Endothelial cell of coronary artery (primary cell): ENCODE results near the gene PLCG1. TPM values are rescaled to one million over a fixed set of nuclear protein-coding genes. Genes with fewer than 3 reads are reported as not detected.

Experiments used
- total RNA-seq: library from RNA; depleted of rRNA; stranded (reverse); fragments of >200 nt; gene quantifications from 2 replicates; pipeline ENCODE4 v1.2.3, GENCODE V29; 2014

Gene PLCG1
- total RNA-seq, result 155 and 203 TPM in 2 replicates

DNA sequence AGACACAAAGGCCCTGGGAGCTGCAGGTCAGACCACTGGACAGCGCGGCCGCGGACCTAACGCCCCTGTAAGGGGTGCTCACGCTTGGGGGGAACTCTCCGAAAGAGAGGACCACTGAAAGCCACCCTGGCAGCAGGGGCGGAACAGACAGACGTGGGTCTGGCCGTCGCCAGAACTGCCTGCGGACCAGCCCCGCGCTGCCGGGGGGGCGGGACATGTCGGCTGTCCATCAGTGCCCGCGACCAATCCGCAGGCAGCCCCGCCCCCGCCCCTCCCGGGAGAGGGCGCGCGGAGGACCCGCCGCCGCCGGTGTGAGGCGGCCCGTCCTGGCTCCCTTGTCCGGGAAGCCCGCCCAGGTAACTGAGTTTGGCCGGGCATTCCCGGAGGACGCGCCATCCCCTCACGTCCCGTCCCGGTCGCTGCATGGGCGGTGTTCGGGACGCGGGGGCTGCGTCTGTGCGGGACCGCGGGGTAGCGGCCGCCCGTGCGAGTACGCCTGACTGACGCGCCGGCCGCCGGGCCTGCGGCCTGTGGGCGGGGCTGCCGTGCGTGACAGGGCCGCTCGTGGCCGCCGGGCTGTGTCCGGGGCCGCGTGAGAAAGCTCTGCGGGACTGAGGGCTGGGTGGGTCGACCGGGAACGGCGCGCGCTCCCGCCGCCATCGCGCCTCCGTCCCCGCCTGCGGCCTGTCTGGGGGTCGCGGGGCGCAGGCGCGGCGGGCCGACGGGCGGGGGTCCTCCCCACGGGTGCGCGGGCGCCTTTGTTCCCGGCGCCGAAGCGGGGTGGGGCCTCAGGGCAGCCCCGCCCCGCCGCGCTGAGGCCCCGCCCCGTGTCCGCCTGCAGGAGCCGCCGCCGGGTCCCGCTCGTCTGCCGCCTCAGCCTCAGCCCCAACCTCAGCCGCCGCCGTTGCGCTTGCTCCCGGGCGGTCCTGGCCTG is at the start of gene PLCG1:
Gene PLCG1, plus strand, starts transcription at position 864 of the 934 bp plus-strand sequence. CDS start 99 bp downstream, outside the sequence.

Other genes with a start within 250 kb of the PLCG1 start
- gene TOP1, start 108.7 kb upstream of the PLCG1 start, total RNA-seq, result 21.8 and 28.5 TPM in 2 replicates
- 5.7 and 10.8 TPM in 2 replicates for gene ZHX3, start 180.2 kb downstream of the PLCG1 start, total RNA-seq
- gene LPIN3, start 203.3 kb downstream of the PLCG1 start, total RNA-seq, result 0.90 and 2.4 TPM in 2 replicates
- gene EMILIN3, start 229.3 kb downstream of the PLCG1 start, total RNA-seq, result under 0.01 TPM in 1 of 2 replicates, not detected in the other